ENCODE data around the gene ETV5.

GRCh38 chr3:186119499-186119898 lies 10.6 kb upstream of the ETV5 start:
- TF ChIP-seq MAX (IDR thresholded peaks at IDR 0.05; ENCODE audit: insufficient read depth, insufficient read length), result no peak
- TF ChIP-seq FOS (IDR thresholded peaks at IDR 0.05; ENCODE audit: borderline replicate concordance, insufficient read depth, low read length), result no peak
- no peak for TF ChIP-seq POLR2AphosphoS5 (IDR thresholded peaks at IDR 0.05; ENCODE audit: insufficient read depth, low read depth, low read length)
- no peak for TF ChIP-seq CTCF (IDR thresholded peaks at IDR 0.05; ENCODE audit: extremely low read depth in 1 of 2, insufficient read depth in 1 of 2, low read depth in 1 of 2, low read length in 2 of 2)
- TF ChIP-seq POLR2A (IDR thresholded peaks at IDR 0.05; ENCODE audit: low read depth, low read length), result no peak
- TF ChIP-seq JUN (IDR thresholded peaks at IDR 0.05; ENCODE audit: borderline replicate concordance, insufficient read depth, insufficient read length, low read depth), result no peak
- no peak for TF ChIP-seq MYC (IDR thresholded peaks at IDR 0.05; ENCODE audit: low read depth, low read length)
- no peak for TF ChIP-seq EZH2 (IDR thresholded peaks at IDR 0.05; ENCODE audit: borderline replicate concordance, low read depth, low read length, severe bottlenecking)
- TF ChIP-seq GATA2 (IDR thresholded peaks at IDR 0.05; ENCODE audit: insufficient read depth, insufficient read length, low read depth, low read length), result no peak
